ENCODE results near the gene CFAP77. TPM values are rescaled to one million over a fixed set of nuclear protein-coding genes. Genes with fewer than 3 reads are reported as not detected.

Gene CFAP77
- total RNA-seq, 1 experiment from 2014 or later: not detected

- DNase-seq (ENCODE audit: low read depth): no peak
Measured at GRCh38 chr9:132451276-132451675, 41.3 kb downstream of the CFAP77 start.

GRCh38 chr9:132456241-132456640 lies 46.2 kb downstream of the CFAP77 start:
- DNase-seq (ENCODE audit: low read depth): peak; percentile 69

GRCh38 chr9:132457504-132458236 lies 47.7 kb downstream of the CFAP77 start:
- no peak for DNase-seq (ENCODE audit: low read depth)

- no peak for DNase-seq (ENCODE audit: low read depth)
Measured at GRCh38 chr9:132458432-132458831, 48.4 kb downstream of the CFAP77 start.

GRCh38 chr9:132459661-132460060 lies 49.6 kb downstream of the CFAP77 start:
- DNase-seq (ENCODE audit: low read depth): no peak

- no peak for DNase-seq (ENCODE audit: low read depth)
Measured at GRCh38 chr9:132460240-132460639, 50.2 kb downstream of the CFAP77 start.

- DNase-seq (ENCODE audit: low read depth): no peak
Measured at GRCh38 chr9:132461281-132461896, 51.4 kb downstream of the CFAP77 start.

GRCh38 chr9:132461971-132462370 lies 52.0 kb downstream of the CFAP77 start:
- no peak for DNase-seq (ENCODE audit: low read depth)

GRCh38 chr9:132464547-132464946 lies 54.5 kb downstream of the CFAP77 start:
- DNase-seq (ENCODE audit: low read depth): no peak

GRCh38 chr9:132465131-132465635 lies 55.2 kb downstream of the CFAP77 start:
- DNase-seq (ENCODE audit: low read depth): no peak

- no peak for DNase-seq (ENCODE audit: low read depth)
Measured at GRCh38 chr9:132472199-132472598, 62.2 kb downstream of the CFAP77 start.

- no peak for DNase-seq (ENCODE audit: low read depth)
Measured at GRCh38 chr9:132472599-132472998, 62.6 kb downstream of the CFAP77 start.

GRCh38 chr9:132474253-132474652 lies 64.2 kb downstream of the CFAP77 start:
- DNase-seq (ENCODE audit: low read depth): no peak

- no peak for DNase-seq (ENCODE audit: low read depth)
Measured at GRCh38 chr9:132478353-132479050, 68.5 kb downstream of the CFAP77 start.

GRCh38 chr9:132479733-132480132 lies 69.7 kb downstream of the CFAP77 start:
- DNase-seq (ENCODE audit: low read depth): no peak

- DNase-seq (ENCODE audit: low read depth): no peak
Measured at GRCh38 chr9:132481053-132481849, 71.2 kb downstream of the CFAP77 start.

- no peak for DNase-seq (ENCODE audit: low read depth)
Measured at GRCh38 chr9:132482196-132482813, 72.3 kb downstream of the CFAP77 start.

- no peak for DNase-seq (ENCODE audit: low read depth)
Measured at GRCh38 chr9:132485393-132485792, 75.4 kb downstream of the CFAP77 start.

- DNase-seq (ENCODE audit: low read depth): no peak
Measured at GRCh38 chr9:132486706-132487350, 76.8 kb downstream of the CFAP77 start.

GRCh38 chr9:132487351-132487791 lies 77.4 kb downstream of the CFAP77 start:
- DNase-seq (ENCODE audit: low read depth): no peak
